H1 (cell line): ENCODE results near the gene KLHL3. TPM values are rescaled to one million over a fixed set of nuclear protein-coding genes. Genes with fewer than 3 reads are reported as not detected.

Experiments
- CTCF ChIA-PET: fragments of 300-600 bp; sonication (Branson Sonifier 250); formaldehyde crosslinking; loops from one replicate; lab custom pipeline; 2021; ENCODE audit not compliant: partially characterized antibody; lab: Charles Lee
- POLR2A ChIA-PET: fragments of 300-600 bp; sonication (Branson Sonifier 250); formaldehyde crosslinking; loops from one replicate; lab custom pipeline; 2021; ENCODE audit warnings: inconsistent platforms; ENCODE audit not compliant: partially characterized antibody; lab: Charles Lee
- DNase-seq, 2 experiments: peaks; one replicate each; pipeline versions ENCODE4 v3.0.0 to v3.0.0-alpha.2; 2010 to 2022; ENCODE audit warnings: low spot score in 2 of 2, low read depth in 1 of 2, mixed read lengths in 1 of 2
- FAIRE-seq: peaks from 2 replicates; lab custom pipeline; 2011; peaks lifted over from hg19 to GRCh38; lab: Jason Lieb, UNC
- H2AFZ ChIP-seq: 2 replicates; pipeline ENCODE4 v1.8.1; 2012; ENCODE audit warnings: low read length, inconsistent platforms
- H2AK5ac ChIP-seq: 2 replicates; pipeline ENCODE4 v1.6.1; 2013; ENCODE audit warnings: low read depth, low read length
- H2BK120ac ChIP-seq: replicated peaks from 2 replicates; pipeline ENCODE3; 2013; ENCODE audit warnings: low read depth, low read length, inconsistent platforms
- H2BK12ac ChIP-seq: 2 replicates; pipeline ENCODE4 v1.6.1; 2013; ENCODE audit warnings: low read depth, low read length
- H2BK15ac ChIP-seq: 2 replicates; pipeline ENCODE4 v1.6.1; 2013; ENCODE audit warnings: low read length
- H2BK20ac ChIP-seq: 2 replicates; pipeline ENCODE4 v1.6.1; 2013; ENCODE audit warnings: low read length
- H2BK5ac ChIP-seq: 2 replicates; pipeline ENCODE4 v1.6.1; 2013; ENCODE audit warnings: low read depth, low read length
- H3K14ac ChIP-seq: 2 replicates; pipeline ENCODE4 v1.6.1; 2013; ENCODE audit warnings: inconsistent platforms; ENCODE audit not compliant: insufficient read length
- H3K18ac ChIP-seq: 2 replicates; pipeline ENCODE4 v1.6.1; 2013; ENCODE audit warnings: low read length; ENCODE audit errors: extremely low read depth
- H3K23ac ChIP-seq: 2 replicates; pipeline ENCODE4 v1.6.1; 2013; ENCODE audit warnings: inconsistent platforms; ENCODE audit not compliant: insufficient read length
- H3K23me2 ChIP-seq: 2 replicates; pipeline ENCODE4 v1.6.1; 2013; ENCODE audit warnings: low read depth, low read length
- H3K27ac ChIP-seq: 2 replicates; pipeline ENCODE4 v1.6.1; 2011; ENCODE audit warnings: low read depth, low read length, inconsistent platforms
- H3K27me3 ChIP-seq, 4 experiments: replicated peaks in 1 of 4; 1 replicate in 1 of 4; 2 replicates in 3 of 4; pipeline versions ENCODE4 v1.6.1 to v1.8.1; 2011 to 2013; ENCODE audit warnings: low read length in 3 of 4, mild to moderate bottlenecking in 3 of 4, inconsistent platforms in 2 of 4, mixed read lengths in 2 of 4, moderate library complexity in 1 of 4; ENCODE audit not compliant: control insufficient read depth in 3 of 4, insufficient read depth in 3 of 4; ENCODE audit errors: extremely low read depth in 1 of 4
- H3K36me3 ChIP-seq, 4 experiments: 2 replicates each; pipeline versions ENCODE4 v1.6.1 to v1.8.1; 2011 to 2013; ENCODE audit warnings: mild to moderate bottlenecking in 4 of 4, low read length in 3 of 4, moderate library complexity in 2 of 4, control low read depth in 1 of 4, inconsistent platforms in 1 of 4; ENCODE audit not compliant: insufficient read depth in 4 of 4, control insufficient read depth in 2 of 4
- H3K4ac ChIP-seq: replicated peaks from 2 replicates; pipeline ENCODE3; 2013; ENCODE audit warnings: low read length, low read depth, mixed read lengths, inconsistent platforms; ENCODE audit not compliant: insufficient read length
- H3K4me1 ChIP-seq, 4 experiments: replicated peaks in 1 of 4; 1 replicate in 1 of 4; 2 replicates in 3 of 4; pipeline versions ENCODE4 v1.6.1 to v1.8.1; 2011 to 2013; ENCODE audit warnings: low read length in 3 of 4, inconsistent platforms in 2 of 4, mixed read lengths in 1 of 4; ENCODE audit not compliant: insufficient read depth in 4 of 4, control insufficient read depth in 3 of 4
- H3K4me2 ChIP-seq, 2 experiments: 2 replicates each; pipeline versions ENCODE4 v1.6.1 to v1.8.1; 2011 to 2013; ENCODE audit warnings: low read depth in 2 of 2, low read length in 2 of 2, control low read depth in 1 of 2, inconsistent platforms in 1 of 2, mild to moderate bottlenecking in 1 of 2; ENCODE audit not compliant: insufficient read depth in 1 of 2
- H3K4me3 ChIP-seq, 4 experiments: fragments of 200-600, 300-600 bp in 1 of 4; sonication (generic), shearing (Covaris generic), sonication (Bioruptor Twin) in 1 of 4; 2 replicates each; pipeline versions ENCODE4 v1.5.1 to v1.8.1; 2011 to 2016; ENCODE audit warnings: low read length in 4 of 4, low read depth in 3 of 4, control low read depth in 2 of 4, inconsistent platforms in 2 of 4, mild to moderate bottlenecking in 2 of 4, mixed read lengths in 1 of 4, moderate library complexity in 1 of 4; ENCODE audit not compliant: insufficient read depth in 2 of 4; ENCODE audit errors: extremely low read depth in 1 of 4
- H3K56ac ChIP-seq: replicated peaks from 2 replicates; pipeline ENCODE3; 2013; ENCODE audit warnings: low read depth, mild to moderate bottlenecking, mixed read lengths, low read length, inconsistent platforms; ENCODE audit not compliant: insufficient read length
- H3K79me1 ChIP-seq: 2 replicates; pipeline ENCODE4 v1.6.1; 2013; ENCODE audit warnings: low read depth, low read length, control low read depth
- H3K79me2 ChIP-seq, 2 experiments: 2 replicates each; pipeline versions ENCODE4 v1.6.1 to v1.8.1; 2012 to 2013; ENCODE audit warnings: low read length in 2 of 2, mild to moderate bottlenecking in 2 of 2, inconsistent platforms in 1 of 2; ENCODE audit not compliant: insufficient read depth in 2 of 2, control insufficient read depth in 1 of 2
- H3K9ac ChIP-seq, 4 experiments: replicated peaks in 1 of 4; 1 replicate in 1 of 4; 2 replicates in 3 of 4; pipeline versions ENCODE4 v1.6.1 to v1.8.1; 2011 to 2013; ENCODE audit warnings: low read depth in 3 of 4, low read length in 3 of 4, control low read depth in 2 of 4, mild to moderate bottlenecking in 2 of 4, moderate library complexity in 2 of 4, inconsistent platforms in 1 of 4; ENCODE audit errors: extremely low read depth in 1 of 4
- H3K9me3 ChIP-seq, 2 experiments: 2 replicates each; pipeline versions ENCODE4 v1.6.1 to v1.8.1; 2012 to 2013; ENCODE audit warnings: mild to moderate bottlenecking in 2 of 2, moderate library complexity in 2 of 2, control low read depth in 1 of 2, inconsistent platforms in 1 of 2, low read depth in 1 of 2, low read length in 1 of 2, mixed read lengths in 1 of 2; ENCODE audit not compliant: insufficient read depth in 2 of 2
- H4K20me1 ChIP-seq, 2 experiments: replicated peaks in 1 of 2; 2 replicates each; pipeline versions ENCODE3 to v1.8.1; 2011 to 2013; ENCODE audit warnings: inconsistent platforms in 2 of 2, low read length in 2 of 2, mild to moderate bottlenecking in 1 of 2; ENCODE audit not compliant: insufficient read depth in 2 of 2, control insufficient read depth in 1 of 2
- H4K5ac ChIP-seq: 2 replicates; pipeline ENCODE4 v1.6.1; 2013; ENCODE audit warnings: low read length, low read depth, mixed read lengths, inconsistent platforms; ENCODE audit not compliant: insufficient read length
- H4K8ac ChIP-seq: 2 replicates; pipeline ENCODE4 v1.8.0; 2013; ENCODE audit warnings: mild to moderate bottlenecking, moderate library complexity, low read length, inconsistent platforms; ENCODE audit not compliant: insufficient read depth; ENCODE audit errors: extremely low read depth
- H4K91ac ChIP-seq: replicated peaks from 2 replicates; pipeline ENCODE3; 2013; ENCODE audit warnings: low read length, mixed read lengths, inconsistent platforms; ENCODE audit not compliant: insufficient read length
- ASH2L ChIP-seq: fragments of 200-600, 300-600 bp; sonication (generic); IDR thresholded peaks from one replicate; pipeline ENCODE4 v1.7.1; 2017; ENCODE audit warnings: low read length
- BCL11A ChIP-seq, 2 experiments: IDR thresholded peaks; one replicate each; pipeline ENCODE4 v1.6.1; 2011; ENCODE audit warnings: low read depth in 2 of 2, low read length in 2 of 2, mild to moderate bottlenecking in 2 of 2
- CHD2 ChIP-seq: IDR thresholded peaks from 2 replicates; pipeline ENCODE4 v1.6.1; 2012; ENCODE audit warnings: low read length, improper control_type of control experiment
- EP300 ChIP-seq, 2 experiments: IDR thresholded peaks; 1 replicate in 1 of 2; 2 replicates in 1 of 2; pipeline ENCODE4 v1.6.1; 2011 to 2012; ENCODE audit warnings: low read depth in 2 of 2, low read length in 2 of 2, mild to moderate bottlenecking in 2 of 2, borderline replicate concordance in 1 of 2, inconsistent platforms in 1 of 2, moderate library complexity in 1 of 2
- HDAC2 ChIP-seq, 2 experiments: fragments of 300-600 bp in 1 of 2; sonication (generic) in 1 of 2; IDR thresholded peaks; 2 replicates each; pipeline ENCODE4 v1.6.1; 2011 to 2012; ENCODE audit warnings: low read depth in 2 of 2, low read length in 2 of 2, mild to moderate bottlenecking in 2 of 2, moderate library complexity in 2 of 2, borderline replicate concordance in 1 of 2, inconsistent platforms in 1 of 2
- NRF1 ChIP-seq: IDR thresholded peaks from 2 replicates; pipeline ENCODE4 v1.6.1; 2011; ENCODE audit warnings: mild to moderate bottlenecking, low read depth, low read length, improper control_type of control experiment
- POU5F1 ChIP-seq: IDR thresholded peaks from 2 replicates; pipeline ENCODE4 v1.6.1; 2011; ENCODE audit warnings: low read depth, mild to moderate bottlenecking, low read length, moderate library complexity
- RNF2 ChIP-seq: fragments of 200-900, 300-1000 bp; sonication (generic); IDR thresholded peaks from 2 replicates; pipeline ENCODE4 v1.7.1; 2016; ENCODE audit warnings: borderline replicate concordance, low read depth, mild to moderate bottlenecking, antibody characterized with exemption, low read length; ENCODE audit not compliant: poor library complexity, severe bottlenecking; ENCODE audit errors: missing control alignments
- RXRA ChIP-seq: IDR thresholded peaks from 2 replicates; pipeline ENCODE4 v1.6.1; 2011; ENCODE audit warnings: low read depth, mild to moderate bottlenecking, low read length, moderate library complexity; ENCODE audit not compliant: insufficient read depth
- SIRT6 ChIP-seq: IDR thresholded peaks from one replicate; pipeline ENCODE4 v1.7.1; 2012; ENCODE audit warnings: low read length, inconsistent platforms
- TAF1 ChIP-seq: IDR thresholded peaks from 2 replicates; pipeline ENCODE4 v1.6.1; 2011; ENCODE audit warnings: mild to moderate bottlenecking, low read depth, low read length
- TCF12 ChIP-seq: IDR thresholded peaks from 2 replicates; pipeline ENCODE4 v1.6.1; 2011; ENCODE audit warnings: low read depth, mild to moderate bottlenecking, low read length
- WGBS, 2 experiments: shearing (Covaris generic) in 1 of 2; methylation state at CpG; one replicate each; pipeline versions ENCODE4 v1.1.6 to v1.1.7; 2013 to 2015; ENCODE audit warnings: low lambda C conversion rate in 2 of 2, mixed read lengths in 2 of 2, inconsistent platforms in 1 of 2, low coverage in 1 of 2, missing lambda C conversion rate in 1 of 2; ENCODE audit not compliant: insufficient replicate concordance in 2 of 2, insufficient coverage in 1 of 2, insufficient read length in 1 of 2; ENCODE audit errors: extremely low coverage in 1 of 2, missing lambda C conversion rate in 1 of 2; 5-methylcytosine and 5-hydroxymethylcytosine counted together
- polyA plus RNA-seq, 7 experiments: library from polyadenylated mRNA; depleted of rRNA in 3 of 7; stranded (reverse) in 5 of 7; unstranded in 2 of 7; fragments of >200 nt in 5 of 7; fragments of 200-250 nt in 2 of 7; gene quantifications; 1 replicate in 5 of 7; 2 replicates in 1 of 7; 4 replicates in 1 of 7; pipeline versions ENCODE4 v1.2.1 to v1.2.3, GENCODE V29; 2011 to 2013; ENCODE audit warnings: missing spikeins in 2 of 7, mixed read lengths in 2 of 7
- total RNA-seq: library from RNA; stranded (reverse); fragmentation: NEBNext Ultra II Directional; extraction: Animal tissue kit (Norgen Biotek cat#: 25700); gene quantifications from 2 replicates; pipeline ENCODE4 v1.2.1, GENCODE V29; 2021
- TF ChIP-seq, protein P1 (sequence below): IDR thresholded peaks from 2 replicates; pipeline ENCODE4 v1.6.1; 2012; ENCODE audit warnings: inconsistent platforms

The KLHL3 gene
- total and polyA plus RNA-seq, 2 of the 8 experiments (the other 6 are each of a cell fraction or from before 2014, with no cell fraction given), result 7.4 to 13.7 TPM

DNA sequence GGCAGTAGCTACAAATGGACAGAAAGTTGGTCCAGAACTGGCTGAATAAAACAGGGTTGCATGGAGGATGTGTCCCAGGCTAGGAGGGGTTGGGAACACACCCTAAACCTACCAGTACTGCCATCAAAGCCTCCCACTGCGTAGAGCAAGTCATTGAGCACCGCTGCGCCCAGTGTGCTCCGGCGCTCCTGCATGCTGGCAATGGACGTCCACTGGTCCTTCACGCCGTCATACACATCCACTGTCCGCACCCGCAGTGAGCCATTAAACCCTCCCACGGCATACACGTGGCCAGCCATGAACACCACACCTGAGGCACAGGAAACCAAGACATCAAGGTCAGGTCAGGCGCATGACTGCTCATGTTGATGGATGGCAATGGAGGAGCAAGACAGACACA lies 97.0 kb downstream of the KLHL3 start:
- no peak overlapping the region for H2BK120ac ChIP-seq
- no peak overlapping the region for H3K4me2 ChIP-seq
- H3K18ac ChIP-seq, result no peak overlapping the region
- H3K56ac ChIP-seq, result no peak overlapping the region
- H2AK5ac ChIP-seq, result no peak overlapping the region
- H2BK20ac ChIP-seq, result no peak overlapping the region
- no peak for FAIRE-seq
- H2BK5ac ChIP-seq, result no peak overlapping the region; the same call in 1 of the 2 replicates
- no peak overlapping the region for H4K91ac ChIP-seq
- no peaks in the 10 kb centered on the region; the same call in 1 of the 2 replicates for H3K23me2 ChIP-seq
- no peak overlapping the region for H3K4me3 ChIP-seq
- no peak overlapping the region for H2BK12ac ChIP-seq
- no peaks in the 10 kb centered on the region for H4K20me1 ChIP-seq
- WGBS, 2 experiments, result 84% methylated on average over 13 of the region's 13 CpGs; no CpG with 5 or more reads in 1 of the 2 experiments
- no peak overlapping the region for H3K14ac ChIP-seq
- ChIA-PET POLR2A (interaction anchor here (0.6 kb wide), 1 partner anchor 185 kb away, joined by 3 read pairs; no protein-coding TSS in a partner anchor), CTCF (interaction anchor here (1.0 to 4.6 kb wide), 5 partner anchors 9 to 140 kb away, joined by 4 to 26 read pairs (median 6); no protein-coding TSS in a partner anchor)
- H3K9ac ChIP-seq, result no peak overlapping the region
- H2BK15ac ChIP-seq, result no peak overlapping the region
- no peaks in the 10 kb centered on the region for H3K4me1 ChIP-seq
- H4K8ac ChIP-seq, result no peak overlapping the region
- H3K4ac ChIP-seq, result no peak overlapping the region
- H2AFZ ChIP-seq, result no peak overlapping the region
- H3K79me2 ChIP-seq, result no peaks in the 10 kb centered on the region
- H4K5ac ChIP-seq, result no peak overlapping the region
- no peak overlapping the region for H3K27ac ChIP-seq
- peaks cover 0 to 4% (median 0%) of the 10 kb centered on the region in 4 experiments; a peak in 1 of 8 replicates for H3K36me3 ChIP-seq
- H3K9me3 ChIP-seq, result no peaks in the 10 kb centered on the region
- no peak overlapping the region for H3K23ac ChIP-seq
- H3K27me3 ChIP-seq, result no peaks in the 10 kb centered on the region
- 0 out of 2 replicates have a peak, but pooled peaks cover 3% of the 10 kb centered on the region for H3K79me1 ChIP-seq
- no peak for DNase-seq
- TF ChIP-seq CHD2 (no peak), BCL11A (IDR thresholded peaks at IDR 0.05; ENCODE audit: low read depth in 2 of 2, low read length in 2 of 2) (no peak), RNF2 (no peak), SIRT6 (no peak), TAF1 (no peak), HDAC2 (IDR thresholded peaks at IDR 0.05; ENCODE audit: borderline replicate concordance in 1 of 2, low read depth in 2 of 2, low read length in 2 of 2) (no peak), RXRA (no peak), POU5F1 (no peak), NRF1 (no peak), ASH2L (no peak), EP300 (IDR thresholded peaks at IDR 0.05; ENCODE audit: borderline replicate concordance in 1 of 2, low read depth in 2 of 2, low read length in 2 of 2) (no peak), TCF12 (no peak)
- TF ChIP-seq, protein P1, sequence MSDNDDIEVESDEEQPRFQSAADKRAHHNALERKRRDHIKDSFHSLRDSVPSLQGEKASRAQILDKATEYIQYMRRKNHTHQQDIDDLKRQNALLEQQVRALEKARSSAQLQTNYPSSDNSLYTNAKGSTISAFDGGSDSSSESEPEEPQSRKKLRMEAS, result no peak
